Activated T-cell treated with anti-CD3 and anti-CD28 coated beads for 1 hour (primary cell): Measurements from ENCODE around the gene RIF1.

ENCODE experiments used
- DNase-seq: peaks from one replicate; pipeline ENCODE4 v3.0.0-alpha.2; 2020; ENCODE audit warnings: low read depth

RIF1 gene, protein sequence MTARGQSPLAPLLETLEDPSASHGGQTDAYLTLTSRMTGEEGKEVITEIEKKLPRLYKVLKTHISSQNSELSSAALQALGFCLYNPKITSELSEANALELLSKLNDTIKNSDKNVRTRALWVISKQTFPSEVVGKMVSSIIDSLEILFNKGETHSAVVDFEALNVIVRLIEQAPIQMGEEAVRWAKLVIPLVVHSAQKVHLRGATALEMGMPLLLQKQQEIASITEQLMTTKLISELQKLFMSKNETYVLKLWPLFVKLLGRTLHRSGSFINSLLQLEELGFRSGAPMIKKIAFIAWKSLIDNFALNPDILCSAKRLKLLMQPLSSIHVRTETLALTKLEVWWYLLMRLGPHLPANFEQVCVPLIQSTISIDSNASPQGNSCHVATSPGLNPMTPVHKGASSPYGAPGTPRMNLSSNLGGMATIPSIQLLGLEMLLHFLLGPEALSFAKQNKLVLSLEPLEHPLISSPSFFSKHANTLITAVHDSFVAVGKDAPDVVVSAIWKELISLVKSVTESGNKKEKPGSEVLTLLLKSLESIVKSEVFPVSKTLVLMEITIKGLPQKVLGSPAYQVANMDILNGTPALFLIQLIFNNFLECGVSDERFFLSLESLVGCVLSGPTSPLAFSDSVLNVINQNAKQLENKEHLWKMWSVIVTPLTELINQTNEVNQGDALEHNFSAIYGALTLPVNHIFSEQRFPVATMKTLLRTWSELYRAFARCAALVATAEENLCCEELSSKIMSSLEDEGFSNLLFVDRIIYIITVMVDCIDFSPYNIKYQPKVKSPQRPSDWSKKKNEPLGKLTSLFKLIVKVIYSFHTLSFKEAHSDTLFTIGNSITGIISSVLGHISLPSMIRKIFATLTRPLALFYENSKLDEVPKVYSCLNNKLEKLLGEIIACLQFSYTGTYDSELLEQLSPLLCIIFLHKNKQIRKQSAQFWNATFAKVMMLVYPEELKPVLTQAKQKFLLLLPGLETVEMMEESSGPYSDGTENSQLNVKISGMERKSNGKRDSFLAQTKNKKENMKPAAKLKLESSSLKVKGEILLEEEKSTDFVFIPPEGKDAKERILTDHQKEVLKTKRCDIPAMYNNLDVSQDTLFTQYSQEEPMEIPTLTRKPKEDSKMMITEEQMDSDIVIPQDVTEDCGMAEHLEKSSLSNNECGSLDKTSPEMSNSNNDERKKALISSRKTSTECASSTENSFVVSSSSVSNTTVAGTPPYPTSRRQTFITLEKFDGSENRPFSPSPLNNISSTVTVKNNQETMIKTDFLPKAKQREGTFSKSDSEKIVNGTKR (N-terminal part only)

DNA sequence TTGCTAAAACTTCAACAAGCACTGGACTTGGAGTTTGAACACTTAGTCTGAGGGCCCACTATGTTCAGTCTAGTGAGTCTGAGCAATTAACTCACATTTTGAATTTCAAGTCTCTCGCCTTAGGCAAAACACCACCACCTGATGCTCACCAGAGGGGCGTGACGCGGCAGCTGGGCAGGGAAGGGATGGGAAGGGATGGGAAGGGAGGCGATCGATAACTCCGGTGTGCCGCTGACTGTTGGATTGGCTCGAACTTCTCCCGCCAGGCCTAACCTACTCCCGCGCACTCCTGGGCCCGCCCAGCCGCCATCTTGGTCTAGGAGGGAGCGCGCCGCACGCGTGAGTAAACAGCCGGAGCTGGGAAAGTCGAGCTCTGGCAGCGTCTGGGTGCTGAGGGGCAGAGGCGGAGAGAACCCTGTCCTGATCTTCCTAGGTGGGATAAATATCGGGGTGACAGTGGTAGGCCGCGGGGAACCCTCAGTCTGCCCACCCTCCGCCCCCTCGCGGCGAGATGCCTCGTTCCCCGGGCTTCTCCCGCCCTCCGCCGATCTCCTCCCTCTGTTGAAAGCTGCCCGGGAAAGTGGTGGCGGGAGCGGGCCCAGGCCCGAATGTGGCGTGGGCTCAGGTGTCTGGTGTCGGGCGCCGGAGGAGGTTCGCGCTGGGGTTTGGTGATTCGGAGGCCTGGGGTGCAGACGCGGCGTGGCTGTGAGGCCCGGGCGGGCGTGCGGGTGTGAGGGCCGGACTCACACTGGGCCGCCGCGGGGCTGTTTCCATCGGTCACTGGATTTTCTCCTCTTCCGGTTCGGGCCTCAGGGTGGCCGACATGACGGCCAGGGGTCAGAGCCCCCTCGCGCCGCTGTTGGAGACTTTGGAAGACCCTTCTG lies at the start of gene RIF1:
Gene RIF1, plus strand, starts transcription at position 302 of the 884 bp plus-strand sequence. Its CDS starts 522 bp downstream, at position 824.
- DNase-seq, result peak; percentile 66

DNA sequence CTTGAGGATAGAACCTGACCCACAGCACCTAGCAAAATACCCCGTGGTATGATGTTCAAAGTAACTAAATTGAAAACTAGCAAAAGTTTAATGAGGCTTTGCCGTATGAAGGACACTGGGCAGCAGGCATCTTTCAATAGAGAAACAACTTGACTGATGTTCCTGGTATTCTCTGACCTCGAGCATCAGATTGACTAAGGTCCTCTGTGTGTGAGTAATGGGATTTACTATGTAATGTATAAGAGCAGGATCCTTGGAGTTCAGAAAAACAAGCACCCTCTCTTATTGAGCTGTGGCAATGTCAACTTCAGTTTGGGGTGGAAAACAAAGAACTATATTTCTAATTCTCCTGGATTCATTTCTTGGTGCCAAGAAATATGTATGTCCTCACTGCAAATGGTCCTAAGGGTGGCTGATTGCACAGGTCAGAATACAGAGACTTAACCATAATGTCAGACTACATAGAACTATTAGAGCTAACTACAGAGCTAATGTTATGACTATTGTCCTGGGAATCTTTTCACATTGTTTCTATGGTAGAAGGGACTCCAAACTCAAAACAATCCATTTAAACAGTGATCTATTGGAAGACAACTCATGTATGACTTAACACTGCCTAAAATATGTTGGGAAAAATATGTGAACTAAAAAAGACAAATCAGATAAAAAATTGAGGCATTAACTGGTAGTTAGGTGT lies 47.9 kb upstream of the RIF1 start:
- DNase-seq, result no peak

DNA sequence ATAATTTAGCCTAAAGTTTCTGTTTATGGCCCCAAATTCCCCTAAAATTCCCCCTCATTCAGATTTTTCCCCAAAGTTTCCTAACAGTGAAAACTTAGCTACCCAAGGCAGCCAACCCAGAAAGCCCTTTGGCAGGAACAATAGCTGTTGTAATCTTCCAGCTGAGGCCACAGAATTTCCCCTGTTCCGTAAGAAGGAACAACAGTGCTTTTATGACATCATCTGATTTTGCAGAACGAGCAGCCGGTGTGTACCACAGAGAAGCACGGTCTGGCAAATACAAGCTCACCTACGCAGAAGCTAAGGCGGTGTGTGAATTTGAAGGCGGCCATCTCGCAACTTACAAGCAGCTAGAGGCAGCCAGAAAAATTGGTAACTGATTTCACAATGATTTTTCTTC lies 46.0 kb upstream of the RIF1 start:
- DNase-seq, result no peak

DNA sequence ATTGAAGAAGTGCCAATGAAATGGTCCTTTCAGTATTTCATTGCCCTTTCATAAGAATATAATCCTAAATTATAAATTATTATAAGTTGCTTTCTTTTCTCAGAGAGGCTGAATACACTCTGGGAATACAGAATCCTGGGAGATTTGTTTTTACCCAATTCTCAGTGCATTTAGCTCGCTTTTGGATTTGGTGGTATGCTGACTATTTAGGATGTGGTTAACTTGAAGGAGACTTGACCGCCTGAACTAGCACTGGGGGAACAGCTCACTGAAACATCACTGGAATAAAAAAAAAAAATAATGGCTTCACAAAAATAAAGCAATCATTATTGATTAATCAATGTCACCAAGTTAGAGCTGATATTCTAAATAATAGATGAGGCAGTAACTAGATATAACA lies 42.1 kb upstream of the RIF1 start:
- DNase-seq, result no peak

DNA sequence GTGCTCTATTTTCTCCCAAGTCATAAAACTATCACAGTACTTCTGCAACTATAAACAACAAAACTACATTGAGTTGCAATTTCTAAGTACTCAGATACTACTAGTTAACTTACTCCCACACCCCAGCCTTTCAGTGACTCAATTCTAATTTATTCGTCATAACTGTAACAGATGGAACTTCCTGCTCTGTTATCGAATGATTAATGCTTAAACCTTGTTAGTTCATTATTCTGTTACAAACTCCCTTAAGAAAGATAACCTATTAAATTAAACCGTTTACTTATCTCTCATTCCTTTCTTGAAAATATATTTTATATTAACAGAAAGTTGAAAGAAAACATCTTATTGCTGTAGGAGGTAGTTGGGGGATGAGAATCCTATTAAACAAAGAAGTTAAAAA lies 35.3 kb upstream of the RIF1 start:
- DNase-seq, result no peak

DNA sequence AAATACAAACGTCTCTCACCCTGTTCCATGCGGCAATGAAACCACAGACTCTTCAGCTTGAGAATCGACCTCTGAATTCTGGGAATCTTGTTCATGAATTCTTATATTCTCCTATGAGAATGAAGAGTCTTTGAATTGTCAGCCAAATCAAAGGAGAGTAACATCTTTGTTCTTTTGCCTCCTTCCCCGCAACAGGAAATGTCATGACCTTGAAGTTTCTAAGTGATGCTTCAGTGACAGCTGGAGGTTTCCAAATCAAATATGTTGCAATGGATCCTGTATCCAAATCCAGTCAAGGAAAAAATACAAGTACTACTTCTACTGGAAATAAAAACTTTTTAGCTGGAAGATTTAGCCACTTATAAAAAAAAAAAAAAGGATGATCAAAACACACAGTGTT lies 30.5 kb upstream of the RIF1 start:
- no peak for DNase-seq

DNA sequence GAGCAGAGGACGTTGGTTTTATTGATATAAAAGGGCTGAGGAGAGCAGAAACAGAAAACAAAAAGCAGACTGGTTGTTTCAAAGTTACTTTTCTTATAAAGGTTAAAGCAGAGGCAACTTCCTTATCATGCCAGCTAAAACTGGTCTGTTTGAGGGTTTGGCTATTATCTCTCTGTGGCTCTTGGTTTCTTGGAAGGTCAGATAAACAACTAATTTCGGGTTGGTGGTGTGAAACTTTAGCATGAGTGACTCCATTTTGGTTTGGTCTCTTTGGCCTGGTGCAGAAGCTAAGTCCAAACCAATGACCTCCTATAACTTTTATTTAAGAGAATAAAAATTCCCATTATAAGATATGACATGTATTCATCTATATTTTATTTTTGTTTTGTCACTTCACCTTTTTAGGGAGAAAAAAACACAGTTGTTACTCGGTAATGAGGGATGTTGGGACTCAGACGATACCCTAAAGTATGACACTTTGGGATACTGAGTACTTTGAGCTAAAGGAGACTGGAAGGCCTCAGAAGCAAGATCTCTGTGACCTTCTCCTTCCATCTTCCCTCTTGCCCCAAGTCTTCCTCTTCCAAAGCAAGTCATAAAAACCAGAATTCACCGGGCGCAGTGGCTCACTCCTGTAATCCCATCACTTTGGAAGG lies 29.0 kb upstream of the RIF1 start:
- DNase-seq, result no peak

DNA sequence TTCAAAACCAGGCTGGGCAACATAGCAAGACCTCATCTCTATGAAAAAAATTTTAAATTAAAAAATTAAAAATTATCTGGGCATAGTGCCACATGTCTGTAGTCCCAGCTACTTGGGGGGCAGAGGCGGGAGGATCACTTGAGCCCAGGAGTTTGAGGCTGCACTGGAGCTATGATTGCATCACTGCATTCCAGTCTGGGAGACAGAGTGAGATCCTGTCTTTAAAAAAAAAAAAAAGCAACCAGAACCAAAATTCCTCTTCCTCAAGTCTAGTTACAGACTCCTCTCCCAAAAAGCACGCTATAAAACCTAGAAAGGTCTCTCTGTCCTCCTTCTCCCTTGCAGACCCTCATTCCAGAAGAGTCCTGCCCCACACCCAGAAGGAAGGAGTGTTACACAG lies 28.4 kb upstream of the RIF1 start:
- DNase-seq, result no peak

DNA sequence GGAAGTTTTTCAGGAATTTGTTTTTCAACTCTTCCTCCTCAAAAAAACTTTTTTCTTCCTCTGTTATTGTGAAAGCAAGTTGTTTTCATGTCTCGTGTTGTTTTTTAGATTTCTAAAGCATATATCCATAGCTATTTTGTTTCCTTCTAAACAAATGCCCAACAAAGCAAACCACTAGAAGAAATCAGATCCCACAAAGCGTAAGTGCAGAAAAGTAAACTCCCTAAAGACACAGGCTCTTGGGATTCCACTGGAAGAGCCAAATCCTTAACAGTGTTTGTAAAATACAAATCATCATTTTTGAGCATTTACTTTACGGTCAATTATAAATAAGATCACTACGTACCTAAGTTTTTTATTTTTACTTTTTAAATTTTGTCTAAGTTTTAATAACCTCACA lies 21.7 kb upstream of the RIF1 start:
- no peak for DNase-seq

DNA sequence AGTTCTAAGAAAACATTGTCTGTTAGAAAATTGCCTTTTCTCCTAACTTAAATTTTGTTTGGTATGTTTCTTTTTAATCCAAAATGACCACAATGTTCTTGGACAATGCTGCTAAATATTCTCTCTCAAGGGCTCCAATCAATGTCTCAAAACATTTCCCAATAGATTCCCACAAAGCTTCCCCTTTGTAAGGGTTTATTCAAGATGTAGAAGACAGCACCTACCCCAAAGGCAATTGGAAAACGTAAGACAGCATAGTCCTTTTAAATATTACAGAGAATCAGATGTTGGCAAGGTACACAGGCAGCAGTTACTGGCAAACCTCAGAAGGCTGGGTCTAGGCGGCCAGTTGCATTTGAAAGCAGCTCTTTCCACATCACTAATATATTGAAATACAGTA lies 18.3 kb upstream of the RIF1 start:
- no peak for DNase-seq

DNA sequence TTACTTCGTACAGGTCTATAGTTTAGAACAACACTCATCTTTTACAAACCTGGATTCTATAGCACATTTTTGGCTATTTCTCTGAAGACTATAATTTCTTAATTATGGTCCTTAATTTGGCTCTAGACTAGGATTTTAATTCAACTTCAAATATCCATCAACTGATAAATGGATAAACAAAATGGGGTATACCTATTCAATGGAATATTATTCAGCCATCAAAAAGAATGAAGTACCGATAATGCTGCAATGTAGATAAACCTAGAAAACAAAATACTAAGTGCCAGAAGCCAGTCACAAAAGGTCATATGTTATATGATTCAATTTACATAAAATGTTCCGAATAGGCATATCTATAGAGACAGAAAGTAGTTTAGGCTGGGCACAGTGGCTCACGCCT lies 15.2 kb upstream of the RIF1 start:
- no peak for DNase-seq

DNA sequence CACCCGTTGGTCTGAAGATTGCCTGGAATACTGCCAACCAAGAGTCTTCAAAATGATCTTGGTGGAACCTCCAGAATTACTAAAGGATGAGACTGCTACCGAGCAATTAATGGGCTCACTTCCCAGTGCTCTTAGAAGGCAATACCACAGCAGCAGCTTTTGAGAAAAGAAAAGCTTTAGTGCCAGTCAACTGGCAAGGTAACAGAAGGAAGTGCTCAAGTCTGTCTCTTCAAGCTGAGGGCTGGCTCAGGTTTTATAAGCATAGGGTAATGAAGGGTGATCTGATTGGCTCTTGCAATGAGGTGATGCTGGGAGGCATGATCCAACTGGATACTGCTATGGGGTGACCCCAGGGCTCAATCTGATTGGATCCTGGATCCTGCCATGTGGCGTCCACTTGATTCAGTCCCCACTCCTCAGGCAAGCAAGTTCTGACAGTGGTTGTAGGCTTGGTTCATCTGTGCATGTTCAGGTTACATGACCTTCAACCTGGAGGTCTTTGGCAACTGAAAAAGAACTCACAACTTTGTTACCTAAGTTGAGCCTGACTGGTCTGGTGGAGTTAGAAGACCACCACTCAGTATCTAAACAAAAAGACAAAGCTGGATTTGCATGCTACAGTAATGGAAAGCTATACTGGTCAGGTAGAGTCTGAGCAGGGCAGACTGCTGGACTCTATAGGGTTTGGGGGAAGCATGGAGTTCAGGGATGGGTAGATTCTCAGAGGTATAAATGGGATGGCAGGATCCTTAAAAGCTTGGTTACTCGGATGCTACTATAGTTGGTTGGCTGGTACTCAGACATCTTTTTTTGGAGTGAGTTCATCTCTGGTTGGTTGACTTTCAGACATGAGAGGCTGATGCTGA lies 14.0 kb upstream of the RIF1 start:
- no peak for DNase-seq

DNA sequence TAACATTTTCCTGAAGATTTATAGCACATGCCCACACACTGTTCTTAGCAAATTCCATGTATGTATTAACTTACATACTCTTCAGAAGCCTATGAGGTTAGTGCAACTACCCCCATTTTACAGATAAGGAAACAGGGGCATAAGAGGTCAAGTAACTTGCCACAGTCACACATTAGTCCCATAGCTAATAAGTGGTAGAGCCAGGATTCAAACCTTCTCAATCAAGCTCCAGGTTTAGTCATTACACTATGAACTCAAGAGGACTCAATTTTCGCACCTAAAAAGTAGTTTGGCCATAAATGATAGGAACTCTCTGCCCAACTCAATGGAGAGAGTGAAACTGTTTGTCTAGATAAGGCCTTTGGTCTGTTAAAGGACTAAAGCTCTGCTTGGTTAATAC lies 9.7 kb upstream of the RIF1 start:
- no peak for DNase-seq

DNA sequence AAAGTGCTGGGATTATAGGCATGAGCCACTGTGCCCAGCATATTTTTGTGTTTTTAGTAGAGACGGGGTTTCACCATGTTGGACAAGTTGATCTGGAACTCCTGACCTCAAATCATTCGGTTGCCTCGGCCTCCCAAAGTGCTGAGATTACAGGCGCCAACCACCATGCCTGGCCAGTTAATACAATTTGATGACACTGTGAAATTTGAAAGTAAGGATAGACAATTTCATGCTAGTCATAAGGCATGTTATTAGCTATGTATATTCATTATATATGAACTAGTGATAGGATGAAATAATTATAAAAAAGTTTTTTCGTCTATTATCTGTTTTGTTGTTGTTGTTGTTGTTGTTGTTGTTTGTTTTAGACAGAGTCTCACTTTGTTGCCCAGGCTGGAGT lies 8.6 kb upstream of the RIF1 start:
- no peak for DNase-seq

DNA sequence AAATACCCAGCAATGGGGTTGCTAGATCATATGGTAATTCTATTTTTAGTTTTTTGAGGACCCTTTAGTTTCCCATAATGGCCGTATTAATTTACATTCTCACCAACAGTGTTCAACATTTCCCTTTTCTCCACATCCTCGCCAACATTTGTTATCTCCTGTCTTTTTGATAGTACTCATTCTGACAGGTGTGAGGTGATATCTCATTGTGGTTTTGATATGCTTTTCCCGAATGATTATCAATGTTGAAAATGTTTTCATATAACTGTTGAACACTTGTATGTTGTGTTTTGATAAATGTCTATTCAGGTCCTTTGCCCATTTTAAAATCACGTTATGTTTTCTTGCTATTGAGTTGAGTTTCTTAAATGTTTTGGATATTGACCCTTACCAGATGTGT lies 5.8 kb upstream of the RIF1 start:
- no peak for DNase-seq

DNA sequence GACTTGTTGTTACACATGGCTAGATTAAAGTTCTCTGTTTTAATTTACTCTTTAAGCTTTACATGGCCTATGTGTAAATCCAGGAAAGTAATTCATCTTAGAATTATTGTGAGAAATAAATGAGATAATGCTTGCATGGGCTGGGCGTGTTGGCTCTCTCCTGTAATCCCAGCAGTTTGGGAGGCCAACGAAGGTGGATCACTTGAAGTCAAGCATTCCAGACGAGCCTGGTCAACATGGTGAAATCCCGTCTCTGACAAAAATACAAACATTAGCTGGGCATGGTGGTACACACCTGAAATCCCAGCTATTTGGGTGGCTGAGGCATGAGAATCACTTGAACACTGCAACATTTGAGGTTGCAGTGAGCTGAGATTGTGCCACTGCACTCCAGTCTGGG lies 4.3 kb upstream of the RIF1 start:
- DNase-seq, result no peak

DNA sequence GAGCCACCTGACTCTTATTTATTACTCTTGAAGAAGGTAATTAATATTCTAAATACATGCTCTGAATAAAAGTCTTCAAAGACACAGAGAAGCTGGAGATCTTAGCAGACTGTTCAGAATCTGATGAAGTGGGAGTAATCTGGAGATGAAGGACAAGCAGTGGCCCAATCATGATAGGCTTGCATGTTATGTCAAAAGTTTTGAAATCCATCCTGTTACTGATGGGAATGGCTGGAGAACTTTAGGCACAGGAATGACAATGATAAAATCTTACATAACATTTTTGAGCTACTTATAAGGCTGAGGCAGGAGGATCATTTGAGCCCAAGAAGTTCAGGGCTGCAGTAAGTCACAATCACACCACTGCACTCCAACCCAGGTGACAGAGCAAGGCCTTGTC lies 2.4 kb upstream of the RIF1 start:
- no peak for DNase-seq

DNA sequence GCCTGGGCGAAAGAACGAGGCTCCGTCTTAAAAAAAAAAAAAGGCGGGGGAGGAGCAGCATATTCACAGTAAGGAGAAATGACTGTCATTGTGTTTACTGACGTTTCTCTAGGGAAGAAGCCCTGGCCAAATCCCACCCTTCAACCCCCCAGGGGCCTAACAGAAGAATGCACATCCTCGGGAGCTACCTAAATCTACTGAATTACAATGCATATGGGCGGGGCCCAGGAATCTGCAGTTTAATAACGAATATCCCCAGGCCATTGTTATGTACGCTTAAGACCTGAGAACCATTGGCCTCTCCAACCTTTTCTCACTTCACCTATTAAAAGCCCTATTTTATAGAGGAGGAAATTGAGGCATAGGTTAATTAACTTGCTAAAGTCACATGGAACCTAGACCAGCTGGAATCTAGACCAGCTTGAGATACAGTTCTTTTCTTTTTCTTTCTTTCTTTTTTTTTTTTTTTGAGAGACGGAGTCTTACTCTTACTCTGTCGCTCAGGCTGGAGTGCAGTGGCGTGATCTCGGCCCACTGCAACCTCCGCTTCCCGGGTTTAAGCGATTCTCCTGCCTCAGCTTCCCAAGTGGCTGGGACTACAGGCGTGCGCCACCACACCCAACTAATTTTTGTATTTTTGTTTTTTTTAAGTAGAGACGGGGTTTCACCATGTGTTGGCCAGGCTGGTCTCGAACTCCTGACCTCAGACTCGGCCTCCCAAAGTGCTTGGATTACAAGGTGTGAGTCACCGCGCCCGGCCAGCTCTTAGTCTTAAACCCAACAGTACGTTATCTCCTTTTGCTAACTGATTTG lies 708 bp upstream of the RIF1 start:
- no peak for DNase-seq

DNA sequence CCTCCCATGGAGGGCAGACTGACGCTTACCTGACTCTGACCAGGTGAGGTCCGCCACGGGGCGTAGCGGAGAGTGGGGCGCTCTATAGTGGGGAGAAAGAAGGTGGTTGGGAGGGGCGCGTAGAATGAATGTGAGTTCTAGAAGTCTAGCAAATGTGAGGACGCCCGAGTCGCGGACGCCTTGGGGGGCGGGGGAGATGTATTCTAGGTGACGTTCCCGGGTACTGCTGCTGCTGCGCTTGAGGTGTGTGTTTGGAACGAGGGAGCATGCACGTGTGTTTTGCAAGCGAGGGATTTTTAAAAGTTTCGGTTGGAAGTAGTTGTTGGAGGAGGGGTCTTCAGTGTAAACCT lies 758 bp downstream of the RIF1 start:
- DNase-seq, result peak; percentile 38
